Heart right ventricle (tissue), 16 donors: Measurements from ENCODE around the gene SPNS2. TPM values are rescaled to one million over a fixed set of nuclear protein-coding genes. Genes with fewer than 3 reads are reported as not detected.
A peak's percentile ranks its signal among the peaks of the same experiment; 100 is the strongest.

Experiments used
- ATAC-seq, 8 donors: fragments of 200-7000 bp; cut with Tn5 transposase; one replicate each; pipeline ENCODE4 v1.9.1; 2020; ENCODE audit warnings: mild to moderate bottlenecking in 8 of 8, moderate library complexity in 8 of 8, moderate number of reproducible peaks in 1 of 8
- DNase-seq, 2 donors: peaks; one replicate each; pipeline ENCODE4 v3.0.0-alpha.2; 2020
- H3K27ac ChIP-seq, 10 donors: fragments of 200-600 bp; sonication (generic) in 2 of 10; one replicate each; pipeline versions ENCODE4 v1.5.0 to v1.8.0; 2020 to 2022; ENCODE audit warnings: mild to moderate bottlenecking in 3 of 10
- H3K27me3 ChIP-seq, 7 donors: fragments of 200-600 bp; one replicate each; pipeline ENCODE4 v1.8.0; 2021 to 2022; ENCODE audit warnings: mild to moderate bottlenecking in 2 of 7
- H3K36me3 ChIP-seq, 9 donors: fragments of 200-600 bp; sonication (generic) in 1 of 9; one replicate each; pipeline versions ENCODE4 v1.5.0 to v1.8.0; 2020 to 2022; ENCODE audit warnings: mild to moderate bottlenecking in 2 of 9
- H3K4me1 ChIP-seq, 9 donors: fragments of 200-600 bp; sonication (generic) in 1 of 9; one replicate each; pipeline versions ENCODE4 v1.5.0 to v1.8.0; 2020 to 2022; ENCODE audit warnings: mild to moderate bottlenecking in 4 of 9
- H3K4me3 ChIP-seq, 10 donors: fragments of 200-600 bp; sonication (generic) in 2 of 10; one replicate each; pipeline versions ENCODE4 v1.5.0 to v1.8.0; 2020 to 2022; ENCODE audit warnings: mild to moderate bottlenecking in 7 of 10, moderate library complexity in 2 of 10
- H3K9me3 ChIP-seq, 11 donors: fragments of 200-600 bp in 10 of 11; sonication (generic) in 2 of 11; one replicate each; pipeline versions ENCODE4 v1.5.0 to v1.8.0; 2013 to 2022; ENCODE audit warnings: mild to moderate bottlenecking in 2 of 11, control low read depth in 1 of 11, moderate library complexity in 1 of 11
- CTCF ChIP-seq, 9 donors: fragments of 200-600 bp; sonication (generic) in 2 of 9; IDR thresholded peaks; one replicate each; pipeline versions ENCODE4 v1.5.0 to v1.8.0; 2021 to 2022; ENCODE audit warnings: antibody characterized with exemption in 9 of 9, mild to moderate bottlenecking in 5 of 9, moderate library complexity in 1 of 9
- WGBS, 2 donors: extraction: QIAGEN DNeasy Blood & Tissue Kit; methylation state at CpG; one replicate each; pipeline ENCODE4 v1.1.7; 2013; ENCODE audit warnings: inconsistent platforms in 1 of 2; 5-methylcytosine and 5-hydroxymethylcytosine counted together
- intact Hi-C, 10 donors: fragments of 100-400 bp; cut with DNase I; formaldehyde crosslinking; loops; one replicate each; pipeline versions ENCODE4 v1.11.1 to v1.14.2; 2022
- polyA plus RNA-seq, 2 donors: library from polyadenylated mRNA; stranded (reverse); fragments of 200-250 nt; gene quantifications; one replicate each; pipeline ENCODE4 v1.2.3, GENCODE V29; 2013
- total RNA-seq, 10 donors: library from RNA; stranded (reverse); fragmentation: NEBNext Ultra II Directional in 3 of 10; extraction: Animal tissue kit (Norgen Biotek cat#: 25700) in 3 of 10; gene quantifications; one replicate each; pipeline versions ENCODE4 v1.2.1 to v1.2.4, GENCODE V29; 2021 to 2023
- donor health status: Arrhythmogenic right ventricular cardiomyopathy.
- donor health status: ischemic (EF 13 %, LVEDD 7.1; RV severe dilation, severe dysfunction).
- donor health status: healthy with polysubstance abuse.
- donor health status: DM: no; HTN: yes; CAD: no.
- donor health status: DM: no; HTN: no; CAD: no.
- donor health status: ischemic (EF 25% LVEDD 6.9; RV normal size, moderate dysfunction).
- donor health status: ischemic (EF 25% LVEDD 5.7; RV mildly dilated, moderate dysfunction).
- donor health status: healthy.
- donor health status: DM: yes; HTN: yes; CAD: no.
- donor health status: Ischemic cardiomyopathy.
- donor health status: ischemic (EF 35%, LVEDD 5.7; RV mildly dilated, moderate dysfunction).
- donor health status: nonischemic (EF 11% LVEDD 7.7; RV severe dilation, severe dysfunction).
- donor health status: DM: yes; HTN: yes; CAD: no.
- donor health status: PGD.
- donor health status: ischemic (EF 29% LVEDD 5.4; RV normal size, mild dysfunction).
- donor health status: nonischemic (EF 23%, LVEDD 6.1; RV moderate dilation, normal function).

Gene SPNS2
- total and polyA plus RNA-seq, 12 donors = 4.5 to 27.7 (median 9.8) TPM

- peak in 1 of 2 donors; percentile 41 for DNase-seq
- no peak for TF ChIP-seq CTCF (IDR thresholded peaks at IDR 0.05)
- ATAC-seq = peak in 6 of 8 donors; percentile 2 to 15 (median 6)
- Histone ChIP-seq H3K36me3 (peaks cover 0 to 51% (median 15%) of the 10 kb centered on the region in 9 donors), H3K9me3 (no peaks in the 10 kb centered on the region), H3K4me1 (peaks cover 25 to 95% (median 71%) of the 10 kb centered on the region in 9 donors), H3K4me3 (no peak overlapping the region), H3K27me3 (no peaks in the 10 kb centered on the region), H3K27ac (peak overlapping the region; percentile 8 to 88 (median 77))
- 57 to 68% methylated on average over 19 of the region's 19 CpGs for WGBS, 2 donors
- intact Hi-C loops = loop anchor here in 4 of 10 donors (5.0 to 10.0 kb wide), 3 partner anchors 40 to 115 kb away; partner anchors contain the start of gene SPNS2 (in 1 of the 4)
Observed at GRCh38 chr17:4537451-4538235, 39.0 kb downstream of the SPNS2 start.

- peaks cover 0 to 58% (median 21%) of the 10 kb centered on the region in 9 donors for H3K36me3 ChIP-seq
- no peak for ATAC-seq
- no peak for DNase-seq
- no peak overlapping the region for H3K4me3 ChIP-seq
- no peaks in the 10 kb centered on the region for H3K27me3 ChIP-seq
- 67% methylated on average over 13 of the region's 13 CpGs for WGBS, 2 donors
- no peaks in the 10 kb centered on the region for H3K9me3 ChIP-seq
- intact Hi-C loops = loop anchor here in 4 of 10 donors (5.0 to 10.0 kb wide), 3 partner anchors 41 to 116 kb away; partner anchors contain the start of gene SPNS2 (in 1 of the 4)
- peaks cover 25 to 87% (median 67%) of the 10 kb centered on the region in 9 donors for H3K4me1 ChIP-seq
- TF ChIP-seq CTCF (IDR thresholded peaks at IDR 0.05) = no peak
- peak overlapping the region in 8 of 10 donors; percentile 60 to 88 (median 78) for H3K27ac ChIP-seq
Observed at GRCh38 chr17:4538236-4539002, 39.7 kb downstream of the SPNS2 start.

GRCh38 chr17:4539025-4539424, 40.3 kb downstream of the SPNS2 start:
- H3K9me3 ChIP-seq = no peaks in the 10 kb centered on the region
- intact Hi-C loops = loop anchor here in 4 of 10 donors (5.0 to 10.0 kb wide), 3 partner anchors 42 to 117 kb away; partner anchors contain the start of gene SPNS2 (in 1 of the 4)
- H3K4me1 ChIP-seq = peaks cover 25 to 81% (median 63%) of the 10 kb centered on the region in 9 donors
- ATAC-seq = no peak
- H3K36me3 ChIP-seq = peaks cover 0 to 64% (median 22%) of the 10 kb centered on the region in 9 donors
- DNase-seq = no peak
- peak overlapping the region in 4 of 10 donors; percentile 35 to 88 (median 80) for H3K27ac ChIP-seq
- no peaks in the 10 kb centered on the region for H3K27me3 ChIP-seq
- no peak overlapping the region for H3K4me3 ChIP-seq
- no peak for TF ChIP-seq CTCF (IDR thresholded peaks at IDR 0.05)
- 91 to 92% methylated on average over 8 of the region's 8 CpGs for WGBS, 2 donors
